Measurements from ENCODE around the gene ARHGAP26. TPM values are rescaled to one million over a fixed set of nuclear protein-coding genes. Genes with fewer than 3 reads are reported as not detected.
A peak's percentile ranks its signal among the peaks of the same experiment; 100 is the strongest.

Gene ARHGAP26
- polyA plus RNA-seq, 3 donors: 26.5 to 56.8 (median 28.7) TPM

DNA sequence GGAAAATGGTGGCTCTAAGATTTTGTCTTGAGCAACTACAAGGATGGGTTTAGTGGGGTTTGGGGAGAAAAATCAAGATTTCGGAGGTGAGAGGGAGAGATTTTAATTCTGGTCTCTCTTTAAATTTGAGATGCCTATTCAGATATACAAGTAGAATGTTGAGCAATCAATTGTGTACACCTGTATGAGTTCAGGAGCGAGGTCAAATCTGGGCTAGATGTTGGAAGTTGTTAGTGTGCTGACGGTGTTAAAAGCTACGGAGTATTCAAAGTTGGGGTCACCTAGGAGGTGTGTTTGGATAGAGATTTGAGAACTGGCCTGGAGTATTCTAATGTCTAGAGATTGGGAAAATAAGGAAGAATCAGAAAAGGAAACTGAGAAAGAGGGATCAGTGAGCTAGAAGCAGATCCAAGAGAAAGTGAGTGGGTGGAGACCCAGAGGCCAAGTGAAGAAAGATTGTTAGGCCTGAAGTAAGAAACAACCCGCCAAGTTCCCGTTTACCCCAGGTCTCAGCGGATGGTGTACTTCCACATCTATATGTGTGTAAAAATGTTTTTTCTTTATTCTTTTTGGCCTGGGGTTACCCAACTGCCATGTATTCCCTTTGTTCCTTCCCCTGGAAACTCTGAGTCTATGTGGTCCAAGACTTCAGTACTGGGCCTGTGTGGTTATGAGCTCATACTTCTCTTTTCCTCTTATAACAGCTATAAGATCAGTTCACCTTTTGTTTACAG lies 11.9 kb upstream of the ARHGAP26 start:
- Histone ChIP-seq H3K4me3 (replicated peaks in 1 of 3; ENCODE audit: low read depth in 2 of 3, low read length in 3 of 3) (peak overlapping the region in 1 of 3 experiments; percentile 20), H3K36me3 (replicated peaks in 1 of 2; ENCODE audit: control insufficient read depth in 1 of 2, insufficient read depth in 2 of 2, low read length in 2 of 2) (no peaks in the 10 kb centered on the region), H3K79me2 (ENCODE audit: insufficient read depth, low read length) (no peaks in the 10 kb centered on the region), H3K9ac (ENCODE audit: insufficient read depth, low read length, poor library complexity, severe bottlenecking) (no peak overlapping the region), H3K4me2 (replicated peaks; ENCODE audit: extremely low read depth, low read length, poor library complexity, severe bottlenecking) (peak overlapping the region; percentile 24), H3K27ac (ENCODE audit: low read depth in 1 of 2, low read length in 2 of 2) (peak overlapping the region in 1 of 2 donors; percentile 21), H3K4me1 (ENCODE audit: control insufficient read depth in 1 of 2, insufficient read depth in 2 of 2, low read length in 2 of 2) (peaks cover 33 to 36% of the 10 kb centered on the region in 2 donors), H3K9me3 (replicated peaks in 1 of 2; ENCODE audit: control insufficient read depth in 1 of 2, insufficient read depth in 1 of 2, low read length in 2 of 2) (no peaks in the 10 kb centered on the region), H3K27me3 (ENCODE audit: control insufficient read depth in 2 of 2, insufficient read depth in 2 of 2, low read length in 2 of 2) (no peaks in the 10 kb centered on the region), H4K20me1 (ENCODE audit: insufficient read depth, low read length) (no peaks in the 10 kb centered on the region), H2AFZ (ENCODE audit: insufficient read depth, low read depth, low read length, poor library complexity, severe bottlenecking) (no peak overlapping the region)
- TF ChIP-seq, protein P1, sequence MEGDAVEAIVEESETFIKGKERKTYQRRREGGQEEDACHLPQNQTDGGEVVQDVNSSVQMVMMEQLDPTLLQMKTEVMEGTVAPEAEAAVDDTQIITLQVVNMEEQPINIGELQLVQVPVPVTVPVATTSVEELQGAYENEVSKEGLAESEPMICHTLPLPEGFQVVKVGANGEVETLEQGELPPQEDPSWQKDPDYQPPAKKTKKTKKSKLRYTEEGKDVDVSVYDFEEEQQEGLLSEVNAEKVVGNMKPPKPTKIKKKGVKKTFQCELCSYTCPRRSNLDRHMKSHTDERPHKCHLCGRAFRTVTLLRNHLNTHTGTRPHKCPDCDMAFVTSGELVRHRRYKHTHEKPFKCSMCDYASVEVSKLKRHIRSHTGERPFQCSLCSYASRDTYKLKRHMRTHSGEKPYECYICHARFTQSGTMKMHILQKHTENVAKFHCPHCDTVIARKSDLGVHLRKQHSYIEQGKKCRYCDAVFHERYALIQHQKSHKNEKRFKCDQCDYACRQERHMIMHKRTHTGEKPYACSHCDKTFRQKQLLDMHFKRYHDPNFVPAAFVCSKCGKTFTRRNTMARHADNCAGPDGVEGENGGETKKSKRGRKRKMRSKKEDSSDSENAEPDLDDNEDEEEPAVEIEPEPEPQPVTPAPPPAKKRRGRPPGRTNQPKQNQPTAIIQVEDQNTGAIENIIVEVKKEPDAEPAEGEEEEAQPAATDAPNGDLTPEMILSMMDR (IDR thresholded peaks at IDR 0.05): no peak
- peak overlapping the region in 1 of 2 donors; percentile 12 for H3K4me3 Mint-ChIP-seq
- WGBS (ENCODE audit: insufficient coverage): 92% methylated on average over 4 of the region's 7 CpGs
- peak; percentile 68 to 85 (median 79) for DNase-seq
- peak overlapping the region; percentile 66 to 93 (median 85) for H3K27ac Mint-ChIP-seq
- no peaks in the 10 kb centered on the region for H3K36me3 Mint-ChIP-seq
- H3K9me3 Mint-ChIP-seq: no peaks in the 10 kb centered on the region
- H3K27me3 Mint-ChIP-seq (ENCODE audit: low read depth in 3 of 3): peaks cover 0 to 8% (median 0%) of the 10 kb centered on the region in 3 donors
- intact Hi-C loops (cut with micrococcal nuclease): no loop called here
- H3K4me1 Mint-ChIP-seq: peaks cover 46% of the 10 kb centered on the region

GRCh38 chr5:142758796-142759145 lies 11.4 kb upstream of the ARHGAP26 start:
- H3K9ac ChIP-seq (ENCODE audit: insufficient read depth, low read length, poor library complexity, severe bottlenecking): no peak overlapping the region
- intact Hi-C loops (cut with micrococcal nuclease): no loop called here
- Mint-ChIP-seq H3K36me3 (no peaks in the 10 kb centered on the region), H3K27ac (peak overlapping the region; percentile 66 to 86 (median 82)), H3K4me3 (no peak overlapping the region), H3K9me3 (no peaks in the 10 kb centered on the region), H3K4me1 (peaks cover 42% of the 10 kb centered on the region), H3K27me3 (ENCODE audit: low read depth in 3 of 3) (peaks cover 0 to 8% (median 0%) of the 10 kb centered on the region in 3 donors)
- H3K27me3 ChIP-seq (ENCODE audit: control insufficient read depth in 2 of 2, insufficient read depth in 2 of 2, low read length in 2 of 2): no peaks in the 10 kb centered on the region
- no CpG with 5 or more reads among the region's 1 CpG for WGBS (ENCODE audit: insufficient coverage)
- H3K4me3 ChIP-seq (replicated peaks in 1 of 3; ENCODE audit: low read depth in 2 of 3, low read length in 3 of 3): no peak overlapping the region
- H3K79me2 ChIP-seq (ENCODE audit: insufficient read depth, low read length): no peaks in the 10 kb centered on the region
- H3K9me3 ChIP-seq (replicated peaks in 1 of 2; ENCODE audit: control insufficient read depth in 1 of 2, insufficient read depth in 1 of 2, low read length in 2 of 2): no peaks in the 10 kb centered on the region
- TF ChIP-seq, protein P1 (IDR thresholded peaks at IDR 0.05): no peak
- H3K4me2 ChIP-seq (replicated peaks; ENCODE audit: extremely low read depth, low read length, poor library complexity, severe bottlenecking): no peak overlapping the region
- peaks cover 33 to 36% of the 10 kb centered on the region in 2 donors for H3K4me1 ChIP-seq (ENCODE audit: control insufficient read depth in 1 of 2, insufficient read depth in 2 of 2, low read length in 2 of 2)
- H3K36me3 ChIP-seq (replicated peaks in 1 of 2; ENCODE audit: control insufficient read depth in 1 of 2, insufficient read depth in 2 of 2, low read length in 2 of 2): no peaks in the 10 kb centered on the region
- H2AFZ ChIP-seq (ENCODE audit: insufficient read depth, low read depth, low read length, poor library complexity, severe bottlenecking): no peak overlapping the region
- peak overlapping the region in 1 of 2 donors; percentile 21 for H3K27ac ChIP-seq (ENCODE audit: low read depth in 1 of 2, low read length in 2 of 2)
- no peaks in the 10 kb centered on the region for H4K20me1 ChIP-seq (ENCODE audit: insufficient read depth, low read length)
- no peak for DNase-seq
